Neural progenitor cell (in vitro differentiated cells): ENCODE data around the gene COX10. TPM values are rescaled to one million over a fixed set of nuclear protein-coding genes. Genes with fewer than 3 reads are reported as not detected.

Experiments
- DNase-seq: peaks from one replicate; pipeline ENCODE4 v3.0.0-alpha.2; 2016; ENCODE audit warnings: low spot score
- H2AFZ ChIP-seq: fragments of 200-600 bp; sonication (generic); replicated peaks from 2 replicates; pipeline ENCODE4 v1.6.1; 2016; ENCODE audit warnings: antibody characterized with exemption
- H3F3A ChIP-seq: fragments of 200-600 bp; sonication (generic); 2 replicates; pipeline ENCODE4 v1.6.1; 2016; ENCODE audit warnings: antibody characterized with exemption, low read depth
- H3K27ac ChIP-seq: fragments of 200-600 bp; sonication (generic); 2 replicates; pipeline ENCODE4 v1.5.1; 2016; ENCODE audit warnings: mild to moderate bottlenecking
- H3K27me3 ChIP-seq: fragments of 200-600 bp; sonication (generic); 2 replicates; pipeline ENCODE4 v1.6.1; 2016; ENCODE audit warnings: mild to moderate bottlenecking, moderate library complexity
- H3K36me3 ChIP-seq: fragments of 200-600 bp; sonication (generic); 2 replicates; pipeline ENCODE4 v1.5.1; 2016
- H3K4me1 ChIP-seq: fragments of 200-600 bp; sonication (generic); 2 replicates; pipeline ENCODE4 v1.6.1; 2016; ENCODE audit warnings: mixed run types
- H3K4me2 ChIP-seq: fragments of 200-600 bp; sonication (generic); 2 replicates; pipeline ENCODE4 v1.6.1; 2016
- H3K4me3 ChIP-seq: fragments of 200-600 bp; sonication (generic); 2 replicates; pipeline ENCODE4 v1.5.1; 2016
- H3K79me2 ChIP-seq: fragments of 200-600 bp; sonication (generic); 2 replicates; pipeline ENCODE4 v1.6.1; 2016; ENCODE audit warnings: low read depth
- H3K9ac ChIP-seq: fragments of 200-600 bp; sonication (generic); 2 replicates; pipeline ENCODE4 v1.6.1; 2016
- H3K9me3 ChIP-seq: fragments of 200-600 bp; sonication (generic); 2 replicates; pipeline ENCODE4 v1.5.1; 2016; ENCODE audit warnings: low read depth
- H4K20me1 ChIP-seq: fragments of 200-600 bp; sonication (generic); 2 replicates; pipeline ENCODE4 v1.6.1; 2016; ENCODE audit warnings: low read depth
- H3K27ac Mint-ChIP-seq: 3 replicates; pipeline ENCODE4 v1.8.0; 2021; ENCODE audit warnings: mixed read lengths
- H3K27me3 Mint-ChIP-seq: 2 replicates; pipeline ENCODE4 v1.8.0; 2022; ENCODE audit warnings: low read depth, mild to moderate bottlenecking, inconsistent platforms, moderate library complexity, mixed read lengths; ENCODE audit not compliant: insufficient read depth
- H3K36me3 Mint-ChIP-seq: 3 replicates; pipeline ENCODE4 v1.8.0; 2021; ENCODE audit warnings: mixed read lengths
- H3K4me1 Mint-ChIP-seq: 3 replicates; pipeline ENCODE4 v1.8.0; 2021; ENCODE audit warnings: mixed read lengths
- H3K4me3 Mint-ChIP-seq: 3 replicates; pipeline ENCODE4 v1.8.0; 2021; ENCODE audit warnings: mild to moderate bottlenecking, moderate library complexity, mixed read lengths
- H3K9me3 Mint-ChIP-seq: 3 replicates; pipeline ENCODE4 v1.8.0; 2020; ENCODE audit warnings: mixed read lengths
- EZH2 ChIP-seq: fragments of 200-600 bp; sonication (generic); IDR thresholded peaks from 2 replicates; pipeline ENCODE4 v1.6.1; 2017; ENCODE audit warnings: antibody characterized with exemption, mild to moderate bottlenecking, moderate library complexity
- EZH2phosphoT487 ChIP-seq: fragments of 200-600 bp; sonication (generic); IDR thresholded peaks from 2 replicates; pipeline ENCODE4 v1.6.1; 2017; ENCODE audit warnings: antibody characterized with exemption
- total RNA-seq: library from RNA; depleted of rRNA; stranded (reverse); fragments of >200 nt; gene quantifications from 2 replicates; pipeline ENCODE4 v1.2.3, GENCODE V29; 2015; ENCODE audit warnings: low replicate concordance
- TF ChIP-seq, protein P1 (sequence below): fragments of 200-600 bp; sonication (generic); IDR thresholded peaks from 2 replicates; pipeline ENCODE4 v1.5.1; 2017; ENCODE audit warnings: antibody characterized with exemption, mild to moderate bottlenecking

COX10 gene
- total RNA-seq, 1 donor from 2014 or later = 18.0 TPM

DNA sequence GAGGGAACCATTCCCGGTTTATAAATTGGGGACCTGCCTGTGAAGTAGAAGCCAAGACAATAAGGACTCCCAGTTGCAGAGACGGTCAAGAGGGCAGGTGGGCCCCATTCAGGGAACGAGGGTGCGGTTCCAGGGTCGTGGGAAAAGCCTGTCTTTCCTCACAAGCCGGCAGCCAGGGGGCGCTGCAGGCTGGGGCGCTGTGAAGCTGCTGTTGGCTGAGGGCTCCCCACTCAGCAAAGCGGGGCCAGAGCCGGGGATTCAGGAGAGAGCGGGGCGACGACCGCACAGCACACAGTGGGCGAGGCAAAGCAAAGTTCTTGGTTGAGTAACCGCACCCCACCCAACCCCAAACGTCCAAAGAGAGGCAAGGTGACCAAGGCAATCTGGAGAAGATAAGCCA, 142.5 kb downstream of the COX10 start:
- Mint-ChIP-seq H3K4me3 (peak overlapping the region; percentile 22), H3K9me3 (peaks cover 17% of the 10 kb centered on the region), H3K27me3 (peaks cover 7% of the 10 kb centered on the region), H3K36me3 (peaks cover 38% of the 10 kb centered on the region), H3K4me1 (no peaks in the 10 kb centered on the region), H3K27ac (no peak overlapping the region)
- H3K4me3 ChIP-seq = no peak overlapping the region
- no peaks in the 10 kb centered on the region for H3K4me1 ChIP-seq
- no peaks in the 10 kb centered on the region for H3K27me3 ChIP-seq
- no peak overlapping the region for H3K9ac ChIP-seq
- H3K4me2 ChIP-seq = no peak overlapping the region
- no peak overlapping the region for H3K27ac ChIP-seq
- no peak for DNase-seq
- H3K9me3 ChIP-seq = no peaks in the 10 kb centered on the region
- no peak for TF ChIP-seq EZH2
- TF ChIP-seq, protein P1, sequence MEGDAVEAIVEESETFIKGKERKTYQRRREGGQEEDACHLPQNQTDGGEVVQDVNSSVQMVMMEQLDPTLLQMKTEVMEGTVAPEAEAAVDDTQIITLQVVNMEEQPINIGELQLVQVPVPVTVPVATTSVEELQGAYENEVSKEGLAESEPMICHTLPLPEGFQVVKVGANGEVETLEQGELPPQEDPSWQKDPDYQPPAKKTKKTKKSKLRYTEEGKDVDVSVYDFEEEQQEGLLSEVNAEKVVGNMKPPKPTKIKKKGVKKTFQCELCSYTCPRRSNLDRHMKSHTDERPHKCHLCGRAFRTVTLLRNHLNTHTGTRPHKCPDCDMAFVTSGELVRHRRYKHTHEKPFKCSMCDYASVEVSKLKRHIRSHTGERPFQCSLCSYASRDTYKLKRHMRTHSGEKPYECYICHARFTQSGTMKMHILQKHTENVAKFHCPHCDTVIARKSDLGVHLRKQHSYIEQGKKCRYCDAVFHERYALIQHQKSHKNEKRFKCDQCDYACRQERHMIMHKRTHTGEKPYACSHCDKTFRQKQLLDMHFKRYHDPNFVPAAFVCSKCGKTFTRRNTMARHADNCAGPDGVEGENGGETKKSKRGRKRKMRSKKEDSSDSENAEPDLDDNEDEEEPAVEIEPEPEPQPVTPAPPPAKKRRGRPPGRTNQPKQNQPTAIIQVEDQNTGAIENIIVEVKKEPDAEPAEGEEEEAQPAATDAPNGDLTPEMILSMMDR = peak; percentile 25
- no peak for TF ChIP-seq EZH2phosphoT487
- no peaks in the 10 kb centered on the region for H4K20me1 ChIP-seq
- no peaks in the 10 kb centered on the region for H3F3A ChIP-seq
- no peaks in the 10 kb centered on the region for H3K36me3 ChIP-seq
- no peaks in the 10 kb centered on the region for H3K79me2 ChIP-seq
- H2AFZ ChIP-seq = no peak overlapping the region

DNA sequence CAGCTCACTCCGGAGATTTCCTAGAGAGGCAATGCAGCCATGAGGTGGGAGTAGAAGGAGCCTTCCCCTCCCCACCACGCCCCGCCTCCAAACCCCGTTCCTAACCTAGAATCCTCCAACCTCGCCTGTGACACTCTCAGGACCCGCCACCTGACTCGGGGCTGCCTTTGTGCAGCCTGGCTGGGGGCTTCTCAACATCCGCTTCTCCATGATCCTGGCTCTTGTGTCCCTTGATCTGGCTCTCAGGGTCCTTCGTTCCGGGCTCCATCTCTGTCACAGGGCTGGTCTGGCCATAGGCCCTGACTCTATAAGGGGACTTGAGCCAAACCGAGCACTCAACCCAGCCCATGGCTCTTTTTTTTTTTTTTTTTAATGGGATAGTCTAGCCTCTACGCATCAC, 143.1 kb downstream of the COX10 start:
- Histone ChIP-seq H3K9me3 (no peaks in the 10 kb centered on the region), H3K79me2 (no peaks in the 10 kb centered on the region), H3K9ac (no peak overlapping the region), H3K4me1 (no peaks in the 10 kb centered on the region), H4K20me1 (no peaks in the 10 kb centered on the region), H2AFZ (no peak overlapping the region), H3K27ac (no peak overlapping the region), H3F3A (no peaks in the 10 kb centered on the region), H3K4me2 (no peak overlapping the region), H3K4me3 (no peak overlapping the region), H3K36me3 (no peaks in the 10 kb centered on the region), H3K27me3 (no peaks in the 10 kb centered on the region)
- Mint-ChIP-seq H3K27me3 (peaks cover 7% of the 10 kb centered on the region), H3K36me3 (peaks cover 36% of the 10 kb centered on the region), H3K27ac (no peak overlapping the region), H3K9me3 (peaks cover 17% of the 10 kb centered on the region), H3K4me3 (no peak overlapping the region), H3K4me1 (no peaks in the 10 kb centered on the region)
- TF ChIP-seq, protein P1 = no peak
- no peak for TF ChIP-seq EZH2
- no peak for DNase-seq

DNA sequence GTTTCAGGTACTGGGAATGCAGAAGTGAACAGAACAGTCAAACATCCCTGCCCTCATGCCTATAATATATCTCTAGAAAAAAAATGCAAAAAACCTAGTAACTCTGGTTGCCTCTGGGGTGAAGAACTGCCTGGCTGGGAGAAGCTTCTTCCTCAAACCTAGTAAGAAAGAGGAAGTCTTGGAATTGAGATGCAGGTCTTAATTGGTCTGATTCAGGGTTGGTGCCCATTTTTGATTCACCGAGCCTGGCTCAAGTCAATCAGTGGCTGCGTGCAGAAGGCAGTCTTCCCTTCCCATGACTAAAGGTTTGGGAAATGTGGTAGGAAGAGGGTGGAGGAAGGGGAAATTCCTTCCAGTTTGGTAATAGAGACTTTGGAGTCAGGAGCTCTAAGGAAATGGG, 145.0 kb downstream of the COX10 start:
- H3K4me1 Mint-ChIP-seq = no peaks in the 10 kb centered on the region
- H3K36me3 Mint-ChIP-seq = peaks cover 30% of the 10 kb centered on the region
- peaks cover 17% of the 10 kb centered on the region for H3K9me3 Mint-ChIP-seq

More for the DNA sequence above, 145.0 kb downstream of the COX10 start:
- no peak overlapping the region for H3K4me2 ChIP-seq
- H3K4me3 Mint-ChIP-seq = no peak overlapping the region
- no peak overlapping the region for H3K27ac ChIP-seq
- no peaks in the 10 kb centered on the region for H3K36me3 ChIP-seq
- no peak overlapping the region for H2AFZ ChIP-seq
- no peaks in the 10 kb centered on the region for H3K79me2 ChIP-seq
- H3K27me3 Mint-ChIP-seq = peaks cover 7% of the 10 kb centered on the region
- no peak overlapping the region for H3K4me3 ChIP-seq
- no peaks in the 10 kb centered on the region for H3K27me3 ChIP-seq
- no peaks in the 10 kb centered on the region for H3K4me1 ChIP-seq
- TF ChIP-seq EZH2 = no peak
- TF ChIP-seq, protein P1 = no peak
- TF ChIP-seq EZH2phosphoT487 = no peak
- H3K27ac Mint-ChIP-seq = no peak overlapping the region
- no peaks in the 10 kb centered on the region for H3K9me3 ChIP-seq
- no peaks in the 10 kb centered on the region for H3F3A ChIP-seq
- no peak for DNase-seq
- H4K20me1 ChIP-seq = no peaks in the 10 kb centered on the region
- no peak overlapping the region for H3K9ac ChIP-seq
